Endodermal cell (in vitro differentiated cells): Measurements from ENCODE around the gene MIF4GD. TPM values are rescaled to one million over a fixed set of nuclear protein-coding genes. Genes with fewer than 3 reads are reported as not detected.

Experiments
- DNase-seq: peaks from one replicate; pipeline ENCODE4 v3.0.0-alpha.2; 2017
- H3K27ac ChIP-seq: 2 replicates; pipeline ENCODE4 v1.5.1; 2013; ENCODE audit warnings: mild to moderate bottlenecking, low read depth, low read length, moderate library complexity
- H3K27me3 ChIP-seq: 2 replicates; pipeline ENCODE4 v1.6.1; 2013; ENCODE audit warnings: mild to moderate bottlenecking, low read length, moderate library complexity; ENCODE audit not compliant: insufficient read depth, control insufficient read depth, poor library complexity, severe bottlenecking
- H3K36me3 ChIP-seq: 2 replicates; pipeline ENCODE4 v1.7.0; 2013; ENCODE audit warnings: mild to moderate bottlenecking, low read length, moderate library complexity; ENCODE audit not compliant: control insufficient read depth, insufficient read depth
- H3K4me1 ChIP-seq: one replicate; pipeline ENCODE4 v1.7.0; 2013; ENCODE audit warnings: low read length; ENCODE audit not compliant: control insufficient read depth, insufficient read depth
- H3K4me3 ChIP-seq: 2 replicates; pipeline ENCODE4 v1.5.1; 2013; ENCODE audit warnings: mild to moderate bottlenecking, low read length, moderate library complexity
- H3K9ac ChIP-seq: 2 replicates; pipeline ENCODE4 v1.6.1; 2013; ENCODE audit warnings: mild to moderate bottlenecking, low read length, moderate library complexity; ENCODE audit not compliant: poor library complexity, severe bottlenecking; ENCODE audit errors: extremely low read depth
- H3K9me3 ChIP-seq: 2 replicates; pipeline ENCODE4 v1.6.1; 2013; ENCODE audit warnings: mild to moderate bottlenecking, low read length, moderate library complexity; ENCODE audit not compliant: control insufficient read depth
- H3K27ac Mint-ChIP-seq: 2 replicates; pipeline ENCODE4 v1.8.0; 2020; ENCODE audit warnings: mixed read lengths
- H3K27me3 Mint-ChIP-seq: 2 replicates; pipeline ENCODE4 v1.8.0; 2021; ENCODE audit warnings: mild to moderate bottlenecking, mixed read lengths; ENCODE audit not compliant: insufficient read depth
- H3K36me3 Mint-ChIP-seq: 2 replicates; pipeline ENCODE4 v1.8.0; 2020; ENCODE audit warnings: low read depth, mixed read lengths
- H3K4me1 Mint-ChIP-seq: 2 replicates; pipeline ENCODE4 v1.8.0; 2020; ENCODE audit warnings: mixed read lengths
- H3K4me3 Mint-ChIP-seq: 2 replicates; pipeline ENCODE4 v1.8.0; 2020; ENCODE audit warnings: mild to moderate bottlenecking, moderate library complexity, mixed read lengths
- H3K9me3 Mint-ChIP-seq: 2 replicates; pipeline ENCODE4 v1.8.0; 2020; ENCODE audit warnings: mild to moderate bottlenecking, mixed read lengths
- WGBS, 2 experiments: methylation state at CpG; one replicate each; pipeline versions ENCODE4 v1.1.5 to v1.1.7; 2013; ENCODE audit warnings: missing lambda C conversion rate in 2 of 2, mixed read lengths in 1 of 2; ENCODE audit not compliant: insufficient coverage in 1 of 2, insufficient read length in 1 of 2; 5-methylcytosine and 5-hydroxymethylcytosine counted together
- total RNA-seq, 2 donors: library from RNA; stranded (reverse); fragmentation: NEBNext Ultra II Directional in 1 of 2; extraction: Animal tissue kit (Norgen Biotek cat#: 25700) in 1 of 2; gene quantifications; 2 replicates in 1 of 2; 3 replicates in 1 of 2; pipeline ENCODE4 v1.2.1, GENCODE V29; 2021
- TF ChIP-seq, protein P1 (sequence below): fragments of 200-600 bp; sonication (generic); conservative IDR thresholded peaks from 2 replicates; pipeline ENCODE4 v1.5.0; 2021; ENCODE audit warnings: antibody characterized with exemption, mild to moderate bottlenecking

Gene MIF4GD
- total RNA-seq, 2 donors from 2014 or later: 17.9 to 28.6 TPM

- TF ChIP-seq, protein P1, sequence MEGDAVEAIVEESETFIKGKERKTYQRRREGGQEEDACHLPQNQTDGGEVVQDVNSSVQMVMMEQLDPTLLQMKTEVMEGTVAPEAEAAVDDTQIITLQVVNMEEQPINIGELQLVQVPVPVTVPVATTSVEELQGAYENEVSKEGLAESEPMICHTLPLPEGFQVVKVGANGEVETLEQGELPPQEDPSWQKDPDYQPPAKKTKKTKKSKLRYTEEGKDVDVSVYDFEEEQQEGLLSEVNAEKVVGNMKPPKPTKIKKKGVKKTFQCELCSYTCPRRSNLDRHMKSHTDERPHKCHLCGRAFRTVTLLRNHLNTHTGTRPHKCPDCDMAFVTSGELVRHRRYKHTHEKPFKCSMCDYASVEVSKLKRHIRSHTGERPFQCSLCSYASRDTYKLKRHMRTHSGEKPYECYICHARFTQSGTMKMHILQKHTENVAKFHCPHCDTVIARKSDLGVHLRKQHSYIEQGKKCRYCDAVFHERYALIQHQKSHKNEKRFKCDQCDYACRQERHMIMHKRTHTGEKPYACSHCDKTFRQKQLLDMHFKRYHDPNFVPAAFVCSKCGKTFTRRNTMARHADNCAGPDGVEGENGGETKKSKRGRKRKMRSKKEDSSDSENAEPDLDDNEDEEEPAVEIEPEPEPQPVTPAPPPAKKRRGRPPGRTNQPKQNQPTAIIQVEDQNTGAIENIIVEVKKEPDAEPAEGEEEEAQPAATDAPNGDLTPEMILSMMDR: no peak
- Histone ChIP-seq H3K9ac (no peak overlapping the region), H3K27me3 (no peaks in the 10 kb centered on the region), H3K9me3 (no peaks in the 10 kb centered on the region), H3K4me3 (no peak overlapping the region), H3K4me1 (no peaks in the 10 kb centered on the region), H3K36me3 (peaks cover 82% of the 10 kb centered on the region), H3K27ac (no peak overlapping the region)
- WGBS, 2 experiments: 97 to 99% methylated on average over 13 to 18 of the region's 18 CpGs
- Mint-ChIP-seq H3K9me3 (no peaks in the 10 kb centered on the region), H3K27me3 (no peaks in the 10 kb centered on the region), H3K36me3 (peaks cover 66% of the 10 kb centered on the region), H3K27ac (no peak overlapping the region), H3K4me1 (no peaks in the 10 kb centered on the region), H3K4me3 (no peak overlapping the region)
- no peak for DNase-seq
These were observed 39.1 kb downstream of the MIF4GD start for GRCh38 chr17:75231741-75232464.

GRCh38 chr17:75231071-75231470 is 40.0 kb downstream of the MIF4GD start:
- Histone ChIP-seq H3K27ac (no peak overlapping the region), H3K9ac (no peak overlapping the region), H3K36me3 (peaks cover 82% of the 10 kb centered on the region), H3K4me3 (no peak overlapping the region), H3K9me3 (no peaks in the 10 kb centered on the region), H3K27me3 (no peaks in the 10 kb centered on the region), H3K4me1 (no peaks in the 10 kb centered on the region)
- Mint-ChIP-seq H3K4me3 (no peak overlapping the region), H3K9me3 (no peaks in the 10 kb centered on the region), H3K27me3 (no peaks in the 10 kb centered on the region), H3K36me3 (peaks cover 67% of the 10 kb centered on the region), H3K27ac (no peak overlapping the region), H3K4me1 (no peaks in the 10 kb centered on the region)
- TF ChIP-seq, protein P1: no peak
- 89 to 96% methylated on average over 5 to 8 of the region's 8 CpGs for WGBS, 2 experiments
- no peak for DNase-seq

- no peaks in the 10 kb centered on the region for H3K4me1 Mint-ChIP-seq
- peaks cover 66% of the 10 kb centered on the region for H3K36me3 Mint-ChIP-seq
- Histone ChIP-seq H3K4me3 (no peak overlapping the region), H3K9ac (no peak overlapping the region), H3K27me3 (no peaks in the 10 kb centered on the region), H3K9me3 (no peaks in the 10 kb centered on the region), H3K27ac (no peak overlapping the region), H3K4me1 (no peaks in the 10 kb centered on the region), H3K36me3 (peaks cover 83% of the 10 kb centered on the region)
- H3K27me3 Mint-ChIP-seq: no peaks in the 10 kb centered on the region
- no peak overlapping the region for H3K4me3 Mint-ChIP-seq
- no peak for DNase-seq
- 90 to 96% methylated on average over 4 of the region's 4 CpGs for WGBS, 2 experiments
- TF ChIP-seq, protein P1: no peak
- no peaks in the 10 kb centered on the region for H3K9me3 Mint-ChIP-seq
- H3K27ac Mint-ChIP-seq: no peak overlapping the region
These were observed 42.2 kb downstream of the MIF4GD start for GRCh38 chr17:75228847-75229246.
